HepG2 (cell line): ENCODE results near the gene DCTN4. TPM values are rescaled to one million over a fixed set of nuclear protein-coding genes. Genes with fewer than 3 reads are reported as not detected.
A peak's percentile ranks its signal among the peaks of the same experiment; 100 is the strongest.

Source experiments
- EZH2 ChIP-seq: conservative IDR thresholded peaks from 2 replicates; pipeline ENCODE4 v1.6.1; 2012; ENCODE audit warnings: mild to moderate bottlenecking, low read depth, low read length, moderate library complexity
- HNRNPLL ChIP-seq: fragments of 200-400 bp; formaldehyde crosslinking; IDR thresholded peaks from 2 replicates; pipeline ENCODE4 v1.6.1; 2017; ENCODE audit warnings: mild to moderate bottlenecking, low read depth, low read length; ENCODE audit not compliant: poor library complexity, severe bottlenecking
- MIXL1 ChIP-seq: IDR thresholded peaks from 2 replicates; pipeline ENCODE4 v1.6.1; 2016
- MZF1 ChIP-seq: sonication (generic); formaldehyde crosslinking; IDR thresholded peaks from 2 replicates; pipeline ENCODE4 v1.8.1; 2023; ENCODE audit warnings: mild to moderate bottlenecking, missing genetic modification reagents, borderline replicate concordance
- NR2F1 ChIP-seq, 2 experiments: fragments of 450-650 bp in 1 of 2; formaldehyde crosslinking in 1 of 2; IDR thresholded peaks; 2 replicates each; pipeline versions ENCODE4 v1.5.0 to v1.6.1; 2016 to 2020; ENCODE audit warnings: mild to moderate bottlenecking in 1 of 2, missing compliant biosample characterization in 1 of 2, missing genetic modification reagents in 1 of 2, moderate library complexity in 1 of 2
- PPARG ChIP-seq: conservative IDR thresholded peaks from 2 replicates; pipeline ENCODE4 v1.6.1; 2016; ENCODE audit warnings: missing biosample characterization, missing genetic modification reagents
- SOX13 ChIP-seq, 3 experiments: fragments of 450-650 bp in 1 of 3; sonication (generic) in 1 of 3; formaldehyde crosslinking in 1 of 3; IDR thresholded peaks in 2 of 3; conservative IDR thresholded peaks in 1 of 3; 2 replicates each; pipeline versions ENCODE4 v1.5.0 to v1.6.1; 2016 to 2020; ENCODE audit warnings: antibody characterized with exemption in 1 of 3, mild to moderate bottlenecking in 1 of 3, missing compliant biosample characterization in 1 of 3, missing genetic modification reagents in 1 of 3, moderate library complexity in 1 of 3
- SP5 ChIP-seq: IDR thresholded peaks from 2 replicates; pipeline ENCODE4 v1.6.1; 2016; ENCODE audit warnings: low read depth, borderline replicate concordance
- ZMYM3 ChIP-seq: sonication (generic); formaldehyde crosslinking; IDR thresholded peaks from 2 replicates; pipeline ENCODE4 v1.5.1; 2020; ENCODE audit warnings: mild to moderate bottlenecking, missing genetic modification reagents
- ZNF292 ChIP-seq: sonication (generic); formaldehyde crosslinking; IDR thresholded peaks from 2 replicates; pipeline ENCODE4 v1.8.1; 2022; ENCODE audit warnings: mild to moderate bottlenecking, low read depth, missing genetic modification reagents, borderline replicate concordance
- ZNF331 ChIP-seq: sonication (generic); formaldehyde crosslinking; IDR thresholded peaks from 2 replicates; pipeline ENCODE4 v1.4.0; 2020; ENCODE audit warnings: missing genetic modification reagents
- ZNF441 ChIP-seq: sonication (generic); formaldehyde crosslinking; IDR thresholded peaks from 2 replicates; pipeline ENCODE4 v1.7.0; 2021; ENCODE audit warnings: missing genetic modification reagents, borderline replicate concordance
- ZNF589 ChIP-seq: sonication (generic); formaldehyde crosslinking; conservative IDR thresholded peaks from 2 replicates; pipeline ENCODE4 v1.8.0; 2022; ENCODE audit warnings: mild to moderate bottlenecking, moderate library complexity, missing genetic modification reagents
- ZNF605 ChIP-seq: sonication (generic); formaldehyde crosslinking; IDR thresholded peaks from 2 replicates; pipeline ENCODE4 v1.8.0; 2022; ENCODE audit warnings: mild to moderate bottlenecking, missing genetic modification reagents
- polyA plus RNA-seq, 8 experiments: library from polyadenylated mRNA; depleted of rRNA in 3 of 8; stranded (reverse) in 7 of 8; unstranded in 1 of 8; fragments of >200 nt; fragmentation: Illumina TruSeq in 4 of 8; extraction: Trizol in 4 of 8; gene quantifications; 2 replicates each; pipeline versions ENCODE4 v1.2.1 to v1.2.3, GENCODE V29; 2011 to 2016; ENCODE audit warnings: low read depth in 4 of 8, missing spikeins in 1 of 8, mixed read lengths in 1 of 8; ENCODE audit not compliant: insufficient read depth in 1 of 8
- total RNA-seq, 5 experiments: library from RNA; depleted of rRNA; stranded (reverse); fragments of >200 nt; fragmentation: Illumina TruSeq; extraction: Trizol; gene quantifications; 2 replicates each; pipeline ENCODE4 v1.2.3, GENCODE V29; 2016; ENCODE audit warnings: low read depth in 1 of 5
- TF ChIP-seq, protein P1 (sequence below): sonication (generic); formaldehyde crosslinking; IDR thresholded peaks from 2 replicates; pipeline ENCODE4 v1.8.1; 2023; ENCODE audit warnings: missing genetic modification reagents, inconsistent platforms, borderline replicate concordance
- TF ChIP-seq, protein P2 (sequence below): IDR thresholded peaks from 2 replicates; pipeline ENCODE4 v1.6.1; 2016; ENCODE audit warnings: mild to moderate bottlenecking, missing biosample characterization, missing genetic modification reagents
- TF ChIP-seq, protein P3 (sequence below): sonication (generic); formaldehyde crosslinking; IDR thresholded peaks from 2 replicates; pipeline ENCODE4 v1.4.0; 2020; ENCODE audit warnings: missing genetic modification reagents
- TF ChIP-seq, protein P4 (sequence below): sonication (generic); formaldehyde crosslinking; IDR thresholded peaks from 2 replicates; pipeline ENCODE4 v1.5.0; 2020; ENCODE audit warnings: missing genetic modification reagents, mild to moderate bottlenecking, borderline replicate concordance
- TF ChIP-seq, protein P5 (sequence below): sonication (generic); formaldehyde crosslinking; IDR thresholded peaks from 2 replicates; pipeline ENCODE4 v1.9.0; 2021; ENCODE audit warnings: missing genetic modification reagents, borderline replicate concordance

Gene DCTN4
- total and polyA plus RNA-seq, 2 of the 13 experiments (the other 11 are each of a cell fraction or from before 2014, with no cell fraction given), result 24.1 to 26.9 TPM

DNA sequence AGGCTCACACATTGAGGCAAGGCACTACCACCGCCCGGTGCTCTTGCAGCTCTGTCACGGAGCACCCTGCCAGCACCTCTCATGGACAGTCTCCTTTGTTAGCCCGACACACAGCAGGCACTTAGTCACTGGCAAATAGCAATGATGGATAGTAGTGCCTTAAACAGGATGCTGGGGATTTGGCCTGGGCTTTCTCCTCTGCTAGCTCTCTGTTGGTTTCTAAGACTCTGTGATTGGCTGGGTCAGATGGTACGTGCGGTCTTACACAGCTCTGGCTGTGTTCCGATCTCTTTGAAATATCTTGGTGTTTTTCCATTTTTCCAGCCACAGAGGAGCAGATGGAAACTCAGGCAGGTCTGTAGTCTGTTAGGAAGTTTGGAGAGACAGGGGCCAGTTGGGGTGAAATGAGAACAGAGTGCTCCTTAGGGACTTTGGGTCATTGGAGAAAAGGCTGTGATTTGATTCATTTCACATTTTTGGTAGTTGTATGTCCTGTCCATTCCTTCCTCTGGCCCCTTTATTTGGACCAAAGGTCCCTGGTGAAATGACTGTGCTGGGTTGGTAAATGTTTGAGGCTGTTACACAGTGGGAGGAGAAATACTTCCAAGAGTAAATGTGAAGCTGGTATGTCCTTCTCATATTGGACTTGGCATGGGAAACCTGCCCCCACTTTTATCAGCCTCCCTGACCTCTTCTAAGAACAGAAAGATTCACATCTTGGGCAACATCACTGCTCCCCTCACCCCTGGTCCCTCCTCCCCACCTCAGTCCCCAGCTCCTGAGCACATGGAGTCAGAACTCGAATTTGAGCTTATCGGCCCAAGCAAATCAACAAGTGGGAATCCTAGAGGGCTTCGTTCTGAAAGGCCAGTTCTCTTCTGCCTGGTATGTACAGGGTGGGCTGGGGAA lies 23.1 kb upstream of the DCTN4 start (continued):
- TF ChIP-seq, protein P1, sequence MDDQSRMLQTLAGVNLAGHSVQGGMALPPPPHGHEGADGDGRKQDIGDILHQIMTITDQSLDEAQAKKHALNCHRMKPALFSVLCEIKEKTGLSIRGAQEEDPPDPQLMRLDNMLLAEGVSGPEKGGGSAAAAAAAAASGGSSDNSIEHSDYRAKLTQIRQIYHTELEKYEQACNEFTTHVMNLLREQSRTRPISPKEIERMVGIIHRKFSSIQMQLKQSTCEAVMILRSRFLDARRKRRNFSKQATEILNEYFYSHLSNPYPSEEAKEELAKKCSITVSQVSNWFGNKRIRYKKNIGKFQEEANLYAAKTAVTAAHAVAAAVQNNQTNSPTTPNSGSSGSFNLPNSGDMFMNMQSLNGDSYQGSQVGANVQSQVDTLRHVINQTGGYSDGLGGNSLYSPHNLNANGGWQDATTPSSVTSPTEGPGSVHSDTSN (CRISPR knock-in tag), result no peak
- TF ChIP-seq ZMYM3, result peak; percentile 62
- TF ChIP-seq ZNF292, result peak; percentile 75; the same call in 1 of the 2 replicates
- 0 out of 2 replicates have a peak, but pooled peaks have one; percentile 41 for TF ChIP-seq ZNF605 (CRISPR knock-in tag)
- peak; percentile 56; the same call in 1 of the 2 replicates for TF ChIP-seq ZNF441 (CRISPR knock-in tag)
- TF ChIP-seq, protein P2, sequence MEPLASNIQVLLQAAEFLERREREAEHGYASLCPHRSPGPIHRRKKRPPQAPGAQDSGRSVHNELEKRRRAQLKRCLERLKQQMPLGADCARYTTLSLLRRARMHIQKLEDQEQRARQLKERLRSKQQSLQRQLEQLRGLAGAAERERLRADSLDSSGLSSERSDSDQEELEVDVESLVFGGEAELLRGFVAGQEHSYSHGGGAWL (CRISPR knock-in tag), result no peak
- TF ChIP-seq, protein P3, sequence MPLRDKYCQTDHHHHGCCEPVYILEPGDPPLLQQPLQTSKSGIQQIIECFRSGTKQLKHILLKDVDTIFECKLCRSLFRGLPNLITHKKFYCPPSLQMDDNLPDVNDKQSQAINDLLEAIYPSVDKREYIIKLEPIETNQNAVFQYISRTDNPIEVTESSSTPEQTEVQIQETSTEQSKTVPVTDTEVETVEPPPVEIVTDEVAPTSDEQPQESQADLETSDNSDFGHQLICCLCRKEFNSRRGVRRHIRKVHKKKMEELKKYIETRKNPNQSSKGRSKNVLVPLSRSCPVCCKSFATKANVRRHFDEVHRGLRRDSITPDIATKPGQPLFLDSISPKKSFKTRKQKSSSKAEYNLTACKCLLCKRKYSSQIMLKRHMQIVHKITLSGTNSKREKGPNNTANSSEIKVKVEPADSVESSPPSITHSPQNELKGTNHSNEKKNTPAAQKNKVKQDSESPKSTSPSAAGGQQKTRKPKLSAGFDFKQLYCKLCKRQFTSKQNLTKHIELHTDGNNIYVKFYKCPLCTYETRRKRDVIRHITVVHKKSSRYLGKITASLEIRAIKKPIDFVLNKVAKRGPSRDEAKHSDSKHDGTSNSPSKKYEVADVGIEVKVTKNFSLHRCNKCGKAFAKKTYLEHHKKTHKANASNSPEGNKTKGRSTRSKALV (CRISPR knock-in tag), result no peak
- peak; percentile 96 for TF ChIP-seq PPARG (CRISPR knock-in tag)
- TF ChIP-seq MZF1 (CRISPR knock-in tag), result no peak; the same call in 1 of the 2 replicates
- no peak; the same call in 1 of the 2 replicates for TF ChIP-seq MIXL1 (CRISPR knock-in tag)
- TF ChIP-seq SOX13 (IDR thresholded peaks at IDR 0.05), result no peak
- no peak for TF ChIP-seq SOX13 (CRISPR knock-in tag; conservative IDR thresholded peaks at IDR 0.05 in 1 of 2, IDR thresholded peaks at IDR 0.05 in 1 of 2)
- TF ChIP-seq HNRNPLL, result no peak
- TF ChIP-seq, protein P4, sequence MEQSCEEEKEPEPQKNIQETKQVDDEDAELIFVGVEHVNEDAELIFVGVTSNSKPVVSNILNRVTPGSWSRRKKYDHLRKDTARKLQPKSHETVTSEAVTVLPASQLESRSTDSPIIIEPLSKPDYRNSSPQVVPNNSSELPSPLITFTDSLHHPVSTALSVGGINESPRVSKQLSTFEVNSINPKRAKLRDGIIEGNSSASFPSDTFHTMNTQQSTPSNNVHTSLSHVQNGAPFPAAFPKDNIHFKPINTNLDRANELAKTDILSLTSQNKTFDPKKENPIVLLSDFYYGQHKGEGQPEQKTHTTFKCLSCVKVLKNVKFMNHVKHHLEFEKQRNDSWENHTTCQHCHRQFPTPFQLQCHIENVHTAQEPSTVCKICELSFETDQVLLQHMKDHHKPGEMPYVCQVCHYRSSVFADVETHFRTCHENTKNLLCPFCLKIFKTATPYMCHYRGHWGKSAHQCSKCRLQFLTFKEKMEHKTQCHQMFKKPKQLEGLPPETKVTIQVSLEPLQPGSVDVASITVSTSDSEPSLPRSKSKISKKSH (CRISPR knock-in tag), result no peak
- TF ChIP-seq NR2F1 (CRISPR knock-in tag; IDR thresholded peaks at IDR 0.05), result no peak
- TF ChIP-seq, protein P5, sequence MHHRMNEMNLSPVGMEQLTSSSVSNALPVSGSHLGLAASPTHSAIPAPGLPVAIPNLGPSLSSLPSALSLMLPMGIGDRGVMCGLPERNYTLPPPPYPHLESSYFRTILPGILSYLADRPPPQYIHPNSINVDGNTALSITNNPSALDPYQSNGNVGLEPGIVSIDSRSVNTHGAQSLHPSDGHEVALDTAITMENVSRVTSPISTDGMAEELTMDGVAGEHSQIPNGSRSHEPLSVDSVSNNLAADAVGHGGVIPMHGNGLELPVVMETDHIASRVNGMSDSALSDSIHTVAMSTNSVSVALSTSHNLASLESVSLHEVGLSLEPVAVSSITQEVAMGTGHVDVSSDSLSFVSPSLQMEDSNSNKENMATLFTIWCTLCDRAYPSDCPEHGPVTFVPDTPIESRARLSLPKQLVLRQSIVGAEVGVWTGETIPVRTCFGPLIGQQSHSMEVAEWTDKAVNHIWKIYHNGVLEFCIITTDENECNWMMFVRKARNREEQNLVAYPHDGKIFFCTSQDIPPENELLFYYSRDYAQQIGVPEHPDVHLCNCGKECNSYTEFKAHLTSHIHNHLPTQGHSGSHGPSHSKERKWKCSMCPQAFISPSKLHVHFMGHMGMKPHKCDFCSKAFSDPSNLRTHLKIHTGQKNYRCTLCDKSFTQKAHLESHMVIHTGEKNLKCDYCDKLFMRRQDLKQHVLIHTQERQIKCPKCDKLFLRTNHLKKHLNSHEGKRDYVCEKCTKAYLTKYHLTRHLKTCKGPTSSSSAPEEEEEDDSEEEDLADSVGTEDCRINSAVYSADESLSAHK (CRISPR knock-in tag), result no peak
- peak; percentile 88 for TF ChIP-seq SP5 (CRISPR knock-in tag)
- no peak for TF ChIP-seq ZNF589 (CRISPR knock-in tag)
- TF ChIP-seq ZNF331 (CRISPR knock-in tag), result no peak
- TF ChIP-seq EZH2, result no peak
